K562 (cell line): ENCODE results near the gene ZC3H8. TPM values are rescaled to one million over a fixed set of nuclear protein-coding genes. Genes with fewer than 3 reads are reported as not detected.

ENCODE experiments used
- ARHGAP35 ChIP-seq: fragments of 450-650 bp; IDR thresholded peaks from 2 replicates; pipeline ENCODE4 v1.6.1; 2018; ENCODE audit not compliant: partially characterized antibody
- CBFB ChIP-seq: sonication (generic); formaldehyde crosslinking; IDR thresholded peaks from 2 replicates; pipeline ENCODE4 v1.4.0; 2020; ENCODE audit warnings: mild to moderate bottlenecking, missing genetic modification reagents
- FOXJ2 ChIP-seq: fragments of 200-800 bp; sonication (Bioruptor generic); IDR thresholded peaks from 2 replicates; pipeline ENCODE4 v1.6.1; 2016; ENCODE audit warnings: missing genetic modification characterization, missing compliant biosample characterization
- KLF1 ChIP-seq: fragments of 450-650 bp; IDR thresholded peaks from 2 replicates; pipeline ENCODE4 v1.6.1; 2016; ENCODE audit warnings: missing genetic modification characterization, missing compliant biosample characterization
- NFIC ChIP-seq: fragments of 450-650 bp; IDR thresholded peaks from 2 replicates; pipeline ENCODE4 v1.6.1; 2017; ENCODE audit warnings: mild to moderate bottlenecking, inconsistent platforms
- POLR2H ChIP-seq: IDR thresholded peaks from 2 replicates; pipeline ENCODE4 v1.6.1; 2016; ENCODE audit warnings: missing genetic modification characterization, low read depth, mild to moderate bottlenecking, control low read depth, missing compliant biosample characterization, moderate library complexity
- ZBTB7A ChIP-seq: IDR thresholded peaks from 2 replicates; pipeline ENCODE4 v1.6.1; 2011; ENCODE audit warnings: low read depth, mild to moderate bottlenecking, low read length, moderate library complexity, borderline replicate concordance; ENCODE audit not compliant: control insufficient read depth
- ZNF766 ChIP-seq: fragments of 200-800 bp; sonication (Bioruptor generic); conservative IDR thresholded peaks from 2 replicates; pipeline ENCODE4 v1.6.1; 2016; ENCODE audit warnings: missing genetic modification characterization, missing compliant biosample characterization
- polyA plus RNA-seq, 8 experiments: library from polyadenylated mRNA; depleted of rRNA in 4 of 8; stranded (reverse) in 5 of 8; unstranded in 3 of 8; fragments of >200 nt; fragmentation: Nextera tagmentation in 2 of 8; fragmentation: Illumina TruSeq in 1 of 8; extraction: Ambion mirVana in 2 of 8; extraction: Trizol in 1 of 8; gene quantifications; 2 replicates each; pipeline versions ENCODE4 v1.2.1 to v1.2.3, GENCODE V29; 2011 to 2014; ENCODE audit warnings: inconsistent platforms in 1 of 8, missing spikeins in 1 of 8
- total RNA-seq, 7 experiments: library from RNA; depleted of rRNA in 6 of 7; stranded (reverse); fragments of >200 nt in 6 of 7; fragmentation: Illumina TruSeq in 2 of 7; extraction: Trizol in 2 of 7; gene quantifications; 2 replicates each; pipeline versions ENCODE4 v1.2.1 to v1.2.3, GENCODE V29; 2011 to 2021; ENCODE audit warnings: low replicate concordance in 1 of 7
- TF ChIP-seq, protein P1 (sequence below), 2 experiments: fragments of 150-350 bp in 1 of 2; IDR thresholded peaks; 2 replicates each; pipeline ENCODE4 v1.6.1; 2012 to 2016; ENCODE audit warnings: low read depth in 2 of 2, low read length in 2 of 2, mild to moderate bottlenecking in 1 of 2, moderate library complexity in 1 of 2
- TF ChIP-seq, protein P2 (sequence below), 2 experiments: fragments of 450-650 bp; IDR thresholded peaks; 2 replicates each; pipeline ENCODE4 v1.6.1; 2016
- TF ChIP-seq, protein P3 (sequence below): fragments of 450-650 bp; conservative IDR thresholded peaks from 2 replicates; pipeline ENCODE4 v1.6.1; 2016; ENCODE audit warnings: missing genetic modification characterization, low read depth, mild to moderate bottlenecking, missing compliant biosample characterization, moderate library complexity
- TF ChIP-seq, protein P4 (sequence below): fragments of 450-650 bp; IDR thresholded peaks from 2 replicates; pipeline ENCODE4 v1.7.1; 2018; ENCODE audit warnings: mild to moderate bottlenecking, low read depth; ENCODE audit not compliant: partially characterized antibody
- TF ChIP-seq, protein P5 (sequence below), 2 experiments: fragments of 450-650 bp in 1 of 2; sonication (generic) in 1 of 2; formaldehyde crosslinking in 1 of 2; IDR thresholded peaks in 1 of 2; conservative IDR thresholded peaks in 1 of 2; 2 replicates each; pipeline versions ENCODE4 v1.6.1 to v1.8.1; 2016 to 2023; ENCODE audit warnings: mild to moderate bottlenecking in 2 of 2, moderate library complexity in 2 of 2, inconsistent platforms in 1 of 2, missing genetic modification reagents in 1 of 2
- TF ChIP-seq, protein P6 (sequence below): fragments of 250-450 bp; sonication (Bioruptor Pico); IDR thresholded peaks from 2 replicates; pipeline ENCODE4 v1.4.0; 2020; ENCODE audit warnings: borderline replicate concordance

ZC3H8 gene
- total and polyA plus RNA-seq, 9 of the 15 experiments (the other 6 are each of a cell fraction or from before 2014, with no cell fraction given), result 11.6 to 41.5 (median 27.5) TPM

DNA sequence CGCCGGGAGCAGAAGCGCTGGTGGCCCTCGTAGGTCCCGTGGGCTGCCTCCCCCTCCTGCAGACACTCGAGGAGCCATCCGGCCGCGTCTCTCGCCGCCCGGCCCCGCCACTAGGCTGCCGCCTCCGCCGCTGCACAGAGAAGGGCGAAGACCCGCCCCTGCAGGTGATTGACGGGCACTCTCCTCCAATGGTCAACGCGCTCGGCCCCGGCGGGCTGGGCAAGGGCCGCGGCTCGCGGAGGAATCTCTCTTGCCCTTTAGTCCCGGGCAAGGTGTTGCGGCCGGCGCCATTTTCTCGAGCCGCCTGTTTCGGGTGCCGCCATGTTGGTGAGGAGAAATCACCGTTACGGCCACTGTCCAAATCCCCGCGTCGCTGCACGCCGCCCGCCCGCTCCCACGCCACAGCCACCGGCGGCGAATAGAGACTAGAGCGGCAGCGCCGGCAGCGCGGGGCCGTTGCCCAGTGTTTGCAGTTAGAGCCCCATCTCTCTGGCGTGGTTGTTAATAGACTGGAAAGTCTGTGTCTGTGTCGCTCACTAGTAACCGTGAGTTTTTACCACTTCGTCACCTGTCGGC lies 20.6 kb upstream of the ZC3H8 start, which contains the start of gene ZC3H6 (continued):
- peak; percentile 66 for TF ChIP-seq NFIC
- TF ChIP-seq FOXJ2, result peak; percentile 75; the same call in 1 of the 2 replicates
- TF ChIP-seq CBFB, result peak; percentile 44; the same call in 1 of the 2 replicates
- TF ChIP-seq, protein P1, sequence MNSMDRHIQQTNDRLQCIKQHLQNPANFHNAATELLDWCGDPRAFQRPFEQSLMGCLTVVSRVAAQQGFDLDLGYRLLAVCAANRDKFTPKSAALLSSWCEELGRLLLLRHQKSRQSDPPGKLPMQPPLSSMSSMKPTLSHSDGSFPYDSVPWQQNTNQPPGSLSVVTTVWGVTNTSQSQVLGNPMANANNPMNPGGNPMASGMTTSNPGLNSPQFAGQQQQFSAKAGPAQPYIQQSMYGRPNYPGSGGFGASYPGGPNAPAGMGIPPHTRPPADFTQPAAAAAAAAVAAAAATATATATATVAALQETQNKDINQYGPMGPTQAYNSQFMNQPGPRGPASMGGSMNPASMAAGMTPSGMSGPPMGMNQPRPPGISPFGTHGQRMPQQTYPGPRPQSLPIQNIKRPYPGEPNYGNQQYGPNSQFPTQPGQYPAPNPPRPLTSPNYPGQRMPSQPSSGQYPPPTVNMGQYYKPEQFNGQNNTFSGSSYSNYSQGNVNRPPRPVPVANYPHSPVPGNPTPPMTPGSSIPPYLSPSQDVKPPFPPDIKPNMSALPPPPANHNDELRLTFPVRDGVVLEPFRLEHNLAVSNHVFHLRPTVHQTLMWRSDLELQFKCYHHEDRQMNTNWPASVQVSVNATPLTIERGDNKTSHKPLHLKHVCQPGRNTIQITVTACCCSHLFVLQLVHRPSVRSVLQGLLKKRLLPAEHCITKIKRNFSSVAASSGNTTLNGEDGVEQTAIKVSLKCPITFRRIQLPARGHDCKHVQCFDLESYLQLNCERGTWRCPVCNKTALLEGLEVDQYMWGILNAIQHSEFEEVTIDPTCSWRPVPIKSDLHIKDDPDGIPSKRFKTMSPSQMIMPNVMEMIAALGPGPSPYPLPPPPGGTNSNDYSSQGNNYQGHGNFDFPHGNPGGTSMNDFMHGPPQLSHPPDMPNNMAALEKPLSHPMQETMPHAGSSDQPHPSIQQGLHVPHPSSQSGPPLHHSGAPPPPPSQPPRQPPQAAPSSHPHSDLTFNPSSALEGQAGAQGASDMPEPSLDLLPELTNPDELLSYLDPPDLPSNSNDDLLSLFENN (IDR thresholded peaks at IDR 0.05; ENCODE audit: low read depth in 2 of 2, low read length in 2 of 2), result peak in 1 of 2 experiments; percentile 34; a peak in 1 of 4 replicates
- peak; percentile 94 for TF ChIP-seq POLR2H
- TF ChIP-seq ZNF766 (CRISPR knock-in tag), result peak; percentile 86
- no peak for TF ChIP-seq ARHGAP35
- peak; percentile 67; the same call in 1 of the 2 replicates for TF ChIP-seq ZBTB7A
- TF ChIP-seq, protein P2, sequence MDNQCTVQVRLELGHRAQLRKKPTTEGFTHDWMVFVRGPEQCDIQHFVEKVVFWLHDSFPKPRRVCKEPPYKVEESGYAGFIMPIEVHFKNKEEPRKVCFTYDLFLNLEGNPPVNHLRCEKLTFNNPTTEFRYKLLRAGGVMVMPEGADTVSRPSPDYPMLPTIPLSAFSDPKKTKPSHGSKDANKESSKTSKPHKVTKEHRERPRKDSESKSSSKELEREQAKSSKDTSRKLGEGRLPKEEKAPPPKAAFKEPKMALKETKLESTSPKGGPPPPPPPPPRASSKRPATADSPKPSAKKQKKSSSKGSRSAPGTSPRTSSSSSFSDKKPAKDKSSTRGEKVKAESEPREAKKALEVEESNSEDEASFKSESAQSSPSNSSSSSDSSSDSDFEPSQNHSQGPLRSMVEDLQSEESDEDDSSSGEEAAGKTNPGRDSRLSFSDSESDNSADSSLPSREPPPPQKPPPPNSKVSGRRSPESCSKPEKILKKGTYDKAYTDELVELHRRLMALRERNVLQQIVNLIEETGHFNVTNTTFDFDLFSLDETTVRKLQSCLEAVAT (IDR thresholded peaks at IDR 0.05), result peak in 1 of 2 experiments; percentile 69; a peak in 2 of 4 replicates
- TF ChIP-seq KLF1 (tag), result peak; percentile 69
- TF ChIP-seq, protein P3, sequence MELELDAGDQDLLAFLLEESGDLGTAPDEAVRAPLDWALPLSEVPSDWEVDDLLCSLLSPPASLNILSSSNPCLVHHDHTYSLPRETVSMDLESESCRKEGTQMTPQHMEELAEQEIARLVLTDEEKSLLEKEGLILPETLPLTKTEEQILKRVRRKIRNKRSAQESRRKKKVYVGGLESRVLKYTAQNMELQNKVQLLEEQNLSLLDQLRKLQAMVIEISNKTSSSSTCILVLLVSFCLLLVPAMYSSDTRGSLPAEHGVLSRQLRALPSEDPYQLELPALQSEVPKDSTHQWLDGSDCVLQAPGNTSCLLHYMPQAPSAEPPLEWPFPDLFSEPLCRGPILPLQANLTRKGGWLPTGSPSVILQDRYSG (tag), result peak; percentile 34; the same call in 1 of the 2 replicates
- TF ChIP-seq, protein P4, sequence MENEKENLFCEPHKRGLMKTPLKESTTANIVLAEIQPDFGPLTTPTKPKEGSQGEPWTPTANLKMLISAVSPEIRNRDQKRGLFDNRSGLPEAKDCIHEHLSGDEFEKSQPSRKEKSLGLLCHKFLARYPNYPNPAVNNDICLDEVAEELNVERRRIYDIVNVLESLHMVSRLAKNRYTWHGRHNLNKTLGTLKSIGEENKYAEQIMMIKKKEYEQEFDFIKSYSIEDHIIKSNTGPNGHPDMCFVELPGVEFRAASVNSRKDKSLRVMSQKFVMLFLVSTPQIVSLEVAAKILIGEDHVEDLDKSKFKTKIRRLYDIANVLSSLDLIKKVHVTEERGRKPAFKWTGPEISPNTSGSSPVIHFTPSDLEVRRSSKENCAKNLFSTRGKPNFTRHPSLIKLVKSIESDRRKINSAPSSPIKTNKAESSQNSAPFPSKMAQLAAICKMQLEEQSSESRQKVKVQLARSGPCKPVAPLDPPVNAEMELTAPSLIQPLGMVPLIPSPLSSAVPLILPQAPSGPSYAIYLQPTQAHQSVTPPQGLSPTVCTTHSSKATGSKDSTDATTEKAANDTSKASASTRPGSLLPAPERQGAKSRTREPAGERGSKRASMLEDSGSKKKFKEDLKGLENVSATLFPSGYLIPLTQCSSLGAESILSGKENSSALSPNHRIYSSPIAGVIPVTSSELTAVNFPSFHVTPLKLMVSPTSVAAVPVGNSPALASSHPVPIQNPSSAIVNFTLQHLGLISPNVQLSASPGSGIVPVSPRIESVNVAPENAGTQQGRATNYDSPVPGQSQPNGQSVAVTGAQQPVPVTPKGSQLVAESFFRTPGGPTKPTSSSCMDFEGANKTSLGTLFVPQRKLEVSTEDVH, result peak; percentile 55
- TF ChIP-seq, protein P5, sequence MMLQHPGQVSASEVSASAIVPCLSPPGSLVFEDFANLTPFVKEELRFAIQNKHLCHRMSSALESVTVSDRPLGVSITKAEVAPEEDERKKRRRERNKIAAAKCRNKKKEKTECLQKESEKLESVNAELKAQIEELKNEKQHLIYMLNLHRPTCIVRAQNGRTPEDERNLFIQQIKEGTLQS (IDR thresholded peaks at IDR 0.05), result 0 out of 2 replicates have a peak, but pooled peaks have one; percentile 17
- TF ChIP-seq, protein P5 (CRISPR knock-in tag; conservative IDR thresholded peaks at IDR 0.05), result no peak
- TF ChIP-seq, protein P6, sequence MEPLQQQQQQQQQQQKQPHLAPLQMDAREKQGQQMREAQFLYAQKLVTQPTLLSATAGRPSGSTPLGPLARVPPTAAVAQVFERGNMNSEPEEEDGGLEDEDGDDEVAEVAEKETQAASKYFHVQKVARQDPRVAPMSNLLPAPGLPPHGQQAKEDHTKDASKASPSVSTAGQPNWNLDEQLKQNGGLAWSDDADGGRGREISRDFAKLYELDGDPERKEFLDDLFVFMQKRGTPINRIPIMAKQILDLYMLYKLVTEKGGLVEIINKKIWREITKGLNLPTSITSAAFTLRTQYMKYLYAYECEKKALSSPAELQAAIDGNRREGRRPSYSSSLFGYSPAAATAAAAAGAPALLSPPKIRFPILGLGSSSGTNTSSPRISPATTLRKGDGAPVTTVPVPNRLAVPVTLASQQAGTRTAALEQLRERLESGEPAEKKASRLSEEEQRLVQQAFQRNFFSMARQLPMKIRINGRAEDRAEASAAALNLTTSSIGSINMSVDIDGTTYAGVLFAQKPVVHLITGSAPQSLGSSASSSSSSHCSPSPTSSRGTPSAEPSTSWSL, result no peak
